Spleen (tissue), 11 donors: Measurements from ENCODE around the gene GABRG3. TPM values are rescaled to one million over a fixed set of nuclear protein-coding genes. Genes with fewer than 3 reads are reported as not detected.

Experiments used
- DNase-seq: peaks from one replicate; pipeline ENCODE4 v3.0.0-alpha.2; 2020
- H3K27ac ChIP-seq, 8 donors: fragments of 200-600 bp; sonication (generic) in 7 of 8; 1 replicate in 4 of 8; 2 replicates in 4 of 8; pipeline versions ENCODE4 v1.5.0 to v1.8.0; 2016 to 2021; ENCODE audit warnings: inconsistent platforms in 4 of 8, mild to moderate bottlenecking in 4 of 8, moderate library complexity in 1 of 8
- H3K27me3 ChIP-seq, 7 donors: fragments of 200-600 bp; sonication (generic) in 6 of 7; replicated peaks in 1 of 7; 1 replicate in 4 of 7; 2 replicates in 3 of 7; pipeline versions ENCODE4 v1.5.0 to v1.8.0; 2016 to 2021; ENCODE audit warnings: inconsistent platforms in 3 of 7, mild to moderate bottlenecking in 1 of 7
- H3K36me3 ChIP-seq, 6 donors: fragments of 200-600 bp; sonication (generic) in 5 of 6; 1 replicate in 4 of 6; 2 replicates in 2 of 6; pipeline versions ENCODE4 v1.5.0 to v1.8.0; 2016 to 2021; ENCODE audit warnings: inconsistent platforms in 2 of 6
- H3K4me1 ChIP-seq, 6 donors: fragments of 200-600 bp; sonication (generic) in 5 of 6; 1 replicate in 3 of 6; 2 replicates in 3 of 6; pipeline versions ENCODE4 v1.5.0 to v1.8.0; 2016 to 2021; ENCODE audit warnings: inconsistent platforms in 3 of 6
- H3K4me3 ChIP-seq, 8 donors: fragments of 200-600 bp; sonication (generic) in 7 of 8; 1 replicate in 4 of 8; 2 replicates in 4 of 8; pipeline versions ENCODE4 v1.5.0 to v1.8.0; 2016 to 2021; ENCODE audit warnings: inconsistent platforms in 4 of 8, mild to moderate bottlenecking in 4 of 8, moderate library complexity in 2 of 8
- H3K9me3 ChIP-seq, 8 donors: fragments of 200-600 bp; sonication (generic) in 7 of 8; 1 replicate in 4 of 8; 2 replicates in 4 of 8; pipeline versions ENCODE4 v1.5.0 to v1.8.0; 2016 to 2021; ENCODE audit warnings: inconsistent platforms in 4 of 8
- CTCF ChIP-seq, 11 experiments: fragments of 200-600 bp in 7 of 11; fragments of 450-650 bp in 4 of 11; sonication (generic) in 4 of 11; IDR thresholded peaks in 8 of 11; conservative IDR thresholded peaks in 3 of 11; 1 replicate in 7 of 11; 2 replicates in 4 of 11; pipeline versions ENCODE4 v1.4.0 to v1.8.0; 2016 to 2021; ENCODE audit warnings: antibody characterized with exemption in 11 of 11, inconsistent platforms in 4 of 11, mild to moderate bottlenecking in 1 of 11
- POLR2A ChIP-seq, 3 donors: fragments of 450-650 bp; IDR thresholded peaks; one replicate each; pipeline ENCODE4 v1.5.1; 2017; ENCODE audit warnings: antibody characterized with exemption in 3 of 3, mild to moderate bottlenecking in 1 of 3
- POLR2AphosphoS5 ChIP-seq, 3 donors: sonication (generic); formaldehyde crosslinking; IDR thresholded peaks; one replicate each; pipeline ENCODE4 v1.5.1; 2017; ENCODE audit warnings: antibody characterized with exemption in 3 of 3
- WGBS, 5 donors: extraction: QIAGEN DNeasy Blood & Tissue Kit in 3 of 5; methylation state at CpG; one replicate each; pipeline versions ENCODE4 v1.1.5 to v1.1.7; 2013 to 2018; 5-methylcytosine and 5-hydroxymethylcytosine counted together
- intact Hi-C: fragments of 100-400 bp; cut with DNase I; formaldehyde crosslinking; loops from one replicate; pipeline ENCODE4 v1.15.0; 2023; ENCODE audit warnings: low total_unique reads
- polyA plus RNA-seq, 3 donors: library from polyadenylated mRNA; stranded (reverse); fragments of 200-250 nt; gene quantifications; one replicate each; pipeline ENCODE4 v1.2.1, GENCODE V29; 2013
- total RNA-seq, 7 donors: library from RNA; depleted of rRNA in 3 of 7; stranded (reverse); fragments of >200 nt in 3 of 7; fragmentation: NEBNext Ultra II Directional in 4 of 7; extraction: Animal tissue kit (Norgen Biotek cat#: 25700) in 4 of 7; gene quantifications; one replicate each; pipeline versions ENCODE4 v1.1.0 to v1.2.1, GENCODE V29; 2016 to 2021
- donor health status: healthy with polysubstance abuse.
- donor health status: DM: no; HTN: no; CAD: no; lungs with moderate emphysema.
- donor health status: DM: no; HTN: no; CAD: no.
- donor health status: Bipolar disorder and iron deficiency.
- donor health status: healthy.
- donor health status: DM: no; HTN: no; CAD: no.
- donor health status: DM: yes; HTN: yes; CAD: no.

The GABRG3 gene
- total and polyA plus RNA-seq, 10 donors, result 0.14 to 19.6 (median 1.6) TPM

- Histone ChIP-seq H3K36me3 (no peaks in the 10 kb centered on the region), H3K4me1 (peaks cover 0 to 6% (median 0%) of the 10 kb centered on the region in 6 donors), H3K27me3 (no peaks in the 10 kb centered on the region), H3K27ac (peak overlapping the region in 2 of 8 donors; percentile 57 to 64), H3K9me3 (peaks cover 0 to 22% (median 0%) of the 10 kb centered on the region in 8 donors), H3K4me3 (no peak overlapping the region)
- whole genome bisulfite sequencing, 5 donors, result 68 to 92% (median 87%) methylated on average over 3 of the region's 3 CpGs
- DNase-seq, result no peak
- TF ChIP-seq POLR2AphosphoS5 (IDR thresholded peaks at IDR 0.05) (no peak), CTCF (IDR thresholded peaks at IDR 0.05 in 8 of 11, conservative IDR thresholded peaks at IDR 0.05 in 3 of 11) (no peak)
- intact Hi-C loops, result no loop called here
These were observed 525.0 kb downstream of the GABRG3 start for GRCh38 chr15:27495963-27496459.

GRCh38 chr15:27498700-27499099, 527.7 kb downstream of the GABRG3 start:
- H3K36me3 ChIP-seq, result no peaks in the 10 kb centered on the region

GRCh38 chr15:27499191-27499590, 528.2 kb downstream of the GABRG3 start:
- H3K27ac ChIP-seq, result no peak overlapping the region
- 64 to 79% (median 73%) methylated on average over 4 of the region's 4 CpGs for WGBS, 5 donors
- H3K4me3 ChIP-seq, result no peak overlapping the region
- TF ChIP-seq POLR2AphosphoS5 (IDR thresholded peaks at IDR 0.05), result no peak
- no peak for TF ChIP-seq CTCF (IDR thresholded peaks at IDR 0.05 in 8 of 11, conservative IDR thresholded peaks at IDR 0.05 in 3 of 11)
- no peak for TF ChIP-seq POLR2A (IDR thresholded peaks at IDR 0.05)
- peaks cover 0 to 6% (median 0%) of the 10 kb centered on the region in 6 donors for H3K4me1 ChIP-seq
- H3K36me3 ChIP-seq, result no peaks in the 10 kb centered on the region
- H3K9me3 ChIP-seq, result peaks cover 0 to 19% (median 5%) of the 10 kb centered on the region in 8 donors
- H3K27me3 ChIP-seq, result no peaks in the 10 kb centered on the region
- intact Hi-C loops, result no loop called here
- no peak for DNase-seq

More at GRCh38 chr15:27498700-27499099, 527.7 kb downstream of the GABRG3 start:
- no peak for DNase-seq
- 82 to 97% (median 92%) methylated on average over 10 of the region's 10 CpGs for WGBS, 5 donors
- H3K27me3 ChIP-seq, result no peaks in the 10 kb centered on the region
- H3K27ac ChIP-seq, result no peak overlapping the region
- no peak for TF ChIP-seq CTCF (IDR thresholded peaks at IDR 0.05 in 8 of 11, conservative IDR thresholded peaks at IDR 0.05 in 3 of 11)
- intact Hi-C loops, result no loop called here
- H3K4me3 ChIP-seq, result no peak overlapping the region
- H3K4me1 ChIP-seq, result peaks cover 0 to 6% (median 0%) of the 10 kb centered on the region in 6 donors
- peaks cover 0 to 19% (median 5%) of the 10 kb centered on the region in 8 donors for H3K9me3 ChIP-seq

- TF ChIP-seq POLR2AphosphoS5 (IDR thresholded peaks at IDR 0.05), result no peak
- no peak for TF ChIP-seq CTCF (IDR thresholded peaks at IDR 0.05 in 8 of 11, conservative IDR thresholded peaks at IDR 0.05 in 3 of 11)
- no peak for TF ChIP-seq POLR2A (IDR thresholded peaks at IDR 0.05)
- no peaks in the 10 kb centered on the region for H3K27me3 ChIP-seq
- no peak overlapping the region for H3K27ac ChIP-seq
- DNase-seq, result no peak
- peaks cover 0 to 6% (median 0%) of the 10 kb centered on the region in 6 donors for H3K4me1 ChIP-seq
- 54 to 71% (median 58%) methylated on average over 6 of the region's 6 CpGs for WGBS, 5 donors
- no peak overlapping the region for H3K4me3 ChIP-seq
- no peaks in the 10 kb centered on the region for H3K36me3 ChIP-seq
- intact Hi-C loops, result no loop called here
- H3K9me3 ChIP-seq, result peaks cover 0 to 19% (median 5%) of the 10 kb centered on the region in 8 donors
These were observed 528.7 kb downstream of the GABRG3 start for GRCh38 chr15:27499719-27500118.
